Subcutaneous adipose tissue (tissue), 4 donors: Measurements from ENCODE around the gene RRP15. TPM values are rescaled to one million over a fixed set of nuclear protein-coding genes. Genes with fewer than 3 reads are reported as not detected.

ENCODE experiments used
- CTCF ChIP-seq: fragments of 450-650 bp; IDR thresholded peaks from one replicate; pipeline ENCODE4 v1.5.1; 2016; ENCODE audit warnings: low read depth, mild to moderate bottlenecking, control low read depth, antibody characterized with exemption, moderate library complexity
- total RNA-seq, 4 donors: library from RNA; depleted of rRNA; stranded (reverse); fragments of >200 nt; gene quantifications; one replicate each; pipeline ENCODE4 v1.1.0, GENCODE V29; 2016

RRP15 gene
- total RNA-seq, 4 donors from 2014 or later = 4.9 to 16.0 (median 8.5) TPM

GRCh38 chr1:218255090-218255489 lies 30.0 kb upstream of the RRP15 start:
- no peak for TF ChIP-seq CTCF

- TF ChIP-seq CTCF = no peak
Observed at GRCh38 chr1:218257371-218257770, 27.7 kb upstream of the RRP15 start.

- no peak for TF ChIP-seq CTCF
Observed at GRCh38 chr1:218257971-218258370, 27.1 kb upstream of the RRP15 start.

GRCh38 chr1:218259339-218259738 lies 25.8 kb upstream of the RRP15 start:
- TF ChIP-seq CTCF = no peak

- TF ChIP-seq CTCF = no peak
Observed at GRCh38 chr1:218259800-218260199, 25.3 kb upstream of the RRP15 start.

- no peak for TF ChIP-seq CTCF
Observed at GRCh38 chr1:218262259-218262658, 22.8 kb upstream of the RRP15 start.

GRCh38 chr1:218266356-218266755 lies 18.7 kb upstream of the RRP15 start:
- TF ChIP-seq CTCF = no peak
